Lung (tissue), 12 donors: ENCODE measurements around the gene ARHGAP8. TPM values are rescaled to one million over a fixed set of nuclear protein-coding genes. Genes with fewer than 3 reads are reported as not detected.

ENCODE experiments used
- ATAC-seq: fragments of 200-7000 bp; cut with Tn5 transposase; one replicate; pipeline ENCODE4 v1.9.1; 2020; ENCODE audit warnings: moderate number of reproducible peaks; ENCODE audit not compliant: insufficient read depth, low FRiP score
- DNase-seq, 3 donors: peaks; one replicate each; pipeline ENCODE4 v3.0.0-alpha.2; 2013 to 2017
- H3K27ac ChIP-seq, 2 donors: one replicate each; pipeline ENCODE4 v1.5.1; 2013; ENCODE audit warnings: mild to moderate bottlenecking in 2 of 2, moderate library complexity in 2 of 2, control low read depth in 1 of 2, inconsistent platforms in 1 of 2, low read depth in 1 of 2, low read length in 1 of 2
- H3K27me3 ChIP-seq, 3 donors: one replicate each; pipeline ENCODE4 v1.5.1; 2013; ENCODE audit warnings: low read length in 2 of 3; ENCODE audit not compliant: control insufficient read depth in 3 of 3, insufficient read depth in 3 of 3
- H3K36me3 ChIP-seq, 4 donors: one replicate each; pipeline ENCODE4 v1.5.1; 2013; ENCODE audit warnings: low read length in 4 of 4, mild to moderate bottlenecking in 1 of 4, moderate library complexity in 1 of 4; ENCODE audit not compliant: control insufficient read depth in 4 of 4, insufficient read depth in 4 of 4
- H3K4me1 ChIP-seq, 5 donors: one replicate each; pipeline ENCODE4 v1.5.1; 2013; ENCODE audit warnings: low read length in 5 of 5, mild to moderate bottlenecking in 2 of 5, moderate library complexity in 1 of 5; ENCODE audit not compliant: control insufficient read depth in 5 of 5, insufficient read depth in 5 of 5
- H3K4me3 ChIP-seq: one replicate; pipeline ENCODE4 v1.5.1; 2013; ENCODE audit warnings: mild to moderate bottlenecking, control low read depth, moderate library complexity
- H3K9ac ChIP-seq, 2 donors: one replicate each; pipeline ENCODE4 v1.5.1; 2013; ENCODE audit warnings: low read length in 2 of 2, control low read depth in 1 of 2; ENCODE audit not compliant: insufficient read depth in 1 of 2
- H3K9me3 ChIP-seq, 4 donors: one replicate each; pipeline ENCODE4 v1.5.1; 2013; ENCODE audit warnings: low read length in 3 of 4, mild to moderate bottlenecking in 1 of 4, moderate library complexity in 1 of 4; ENCODE audit not compliant: control insufficient read depth in 4 of 4, insufficient read depth in 3 of 4
- WGBS, 2 donors: extraction: QIAGEN DNeasy Blood & Tissue Kit; methylation state at CpG; one replicate each; pipeline ENCODE4 v1.1.7; 2013; 5-methylcytosine and 5-hydroxymethylcytosine counted together
- polyA plus RNA-seq, 2 donors: library from polyadenylated mRNA; stranded (reverse); fragments of 200-250 nt; gene quantifications; one replicate each; pipeline ENCODE4 v1.2.1, GENCODE V29; 2013
- total RNA-seq, 2 donors: library from RNA; depleted of rRNA in 1 of 2; stranded (reverse); fragments of >200 nt in 1 of 2; gene quantifications; one replicate each; pipeline ENCODE4 v1.2.1, GENCODE V29; 2014 to 2021
- TF ChIP-seq, protein P1 (sequence below): IDR thresholded peaks from 2 replicates; pipeline ENCODE4 v1.5.1; 2012; ENCODE audit warnings: mild to moderate bottlenecking; ENCODE audit errors: control extremely low read depth, extremely low read depth
- donor health status: control.
- donor health status: control.
- donor health status: Bipolar disorder and iron deficiency.
- donor health status: healthy.
- donor health status: DM: yes; HTN: yes; CAD: no.

ARHGAP8 gene
- total and polyA plus RNA-seq, 4 donors: 6.8 to 21.6 (median 16.5) TPM

DNA sequence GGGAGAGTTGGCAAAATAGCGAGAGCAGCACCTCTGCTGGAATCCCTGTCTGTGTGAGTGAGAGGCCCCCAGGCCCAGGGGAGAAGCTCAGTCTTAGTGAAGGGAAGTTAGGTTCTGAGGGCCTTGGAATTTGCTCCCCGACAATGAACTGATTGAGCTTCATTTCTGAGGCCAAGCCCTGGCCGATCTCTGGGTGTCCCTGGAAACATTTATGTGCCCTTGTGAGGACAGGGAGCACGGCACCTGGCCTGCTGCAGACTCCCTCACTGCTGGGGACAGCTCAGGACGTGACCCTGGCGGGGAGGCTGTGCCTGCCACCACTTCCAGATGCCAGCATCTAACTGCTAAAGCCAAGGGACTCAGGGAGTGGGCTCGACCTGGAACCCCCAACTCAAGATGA is 52.0 kb downstream of the ARHGAP8 start:
- TF ChIP-seq, protein P1, sequence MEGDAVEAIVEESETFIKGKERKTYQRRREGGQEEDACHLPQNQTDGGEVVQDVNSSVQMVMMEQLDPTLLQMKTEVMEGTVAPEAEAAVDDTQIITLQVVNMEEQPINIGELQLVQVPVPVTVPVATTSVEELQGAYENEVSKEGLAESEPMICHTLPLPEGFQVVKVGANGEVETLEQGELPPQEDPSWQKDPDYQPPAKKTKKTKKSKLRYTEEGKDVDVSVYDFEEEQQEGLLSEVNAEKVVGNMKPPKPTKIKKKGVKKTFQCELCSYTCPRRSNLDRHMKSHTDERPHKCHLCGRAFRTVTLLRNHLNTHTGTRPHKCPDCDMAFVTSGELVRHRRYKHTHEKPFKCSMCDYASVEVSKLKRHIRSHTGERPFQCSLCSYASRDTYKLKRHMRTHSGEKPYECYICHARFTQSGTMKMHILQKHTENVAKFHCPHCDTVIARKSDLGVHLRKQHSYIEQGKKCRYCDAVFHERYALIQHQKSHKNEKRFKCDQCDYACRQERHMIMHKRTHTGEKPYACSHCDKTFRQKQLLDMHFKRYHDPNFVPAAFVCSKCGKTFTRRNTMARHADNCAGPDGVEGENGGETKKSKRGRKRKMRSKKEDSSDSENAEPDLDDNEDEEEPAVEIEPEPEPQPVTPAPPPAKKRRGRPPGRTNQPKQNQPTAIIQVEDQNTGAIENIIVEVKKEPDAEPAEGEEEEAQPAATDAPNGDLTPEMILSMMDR: no peak
- ATAC-seq (no peak), DNase-seq (no peak)
- Histone ChIP-seq H3K4me1 (peaks cover 0 to 5% (median 0%) of the 10 kb centered on the region in 5 donors), H3K36me3 (no peaks in the 10 kb centered on the region), H3K9me3 (no peaks in the 10 kb centered on the region), H3K27me3 (no peaks in the 10 kb centered on the region), H3K9ac (no peak overlapping the region), H3K4me3 (no peak overlapping the region), H3K27ac (no peak overlapping the region)
- 78 to 93% methylated on average over 7 of the region's 7 CpGs for WGBS, 2 donors

DNA sequence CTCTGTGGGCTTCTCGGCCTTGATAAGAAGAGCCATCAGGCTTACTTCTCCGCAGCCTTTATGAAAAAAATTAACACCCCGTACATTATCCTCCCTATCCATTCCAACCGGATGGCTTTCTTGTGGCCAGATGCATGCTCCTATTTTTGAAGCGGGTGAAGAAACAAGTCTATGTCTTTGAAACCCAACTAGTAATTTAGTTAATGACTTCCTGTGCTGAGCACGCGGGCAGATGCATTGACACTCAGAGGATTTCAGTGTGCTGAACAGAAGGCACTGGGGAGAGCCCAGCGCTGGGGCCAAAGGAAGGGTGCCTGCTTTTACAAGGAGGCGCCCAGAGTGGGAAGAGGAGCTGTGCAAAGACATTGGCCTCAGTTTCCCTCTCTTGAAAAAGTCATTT is 53.3 kb downstream of the ARHGAP8 start:
- Histone ChIP-seq H3K27me3 (no peaks in the 10 kb centered on the region), H3K4me1 (no peaks in the 10 kb centered on the region), H3K36me3 (no peaks in the 10 kb centered on the region), H3K4me3 (no peak overlapping the region), H3K27ac (no peak overlapping the region), H3K9ac (no peak overlapping the region), H3K9me3 (no peaks in the 10 kb centered on the region)
- ATAC-seq (no peak), DNase-seq (no peak)
- WGBS, 2 donors: 79 to 86% methylated on average over 9 of the region's 9 CpGs
- TF ChIP-seq, protein P1: no peak

DNA sequence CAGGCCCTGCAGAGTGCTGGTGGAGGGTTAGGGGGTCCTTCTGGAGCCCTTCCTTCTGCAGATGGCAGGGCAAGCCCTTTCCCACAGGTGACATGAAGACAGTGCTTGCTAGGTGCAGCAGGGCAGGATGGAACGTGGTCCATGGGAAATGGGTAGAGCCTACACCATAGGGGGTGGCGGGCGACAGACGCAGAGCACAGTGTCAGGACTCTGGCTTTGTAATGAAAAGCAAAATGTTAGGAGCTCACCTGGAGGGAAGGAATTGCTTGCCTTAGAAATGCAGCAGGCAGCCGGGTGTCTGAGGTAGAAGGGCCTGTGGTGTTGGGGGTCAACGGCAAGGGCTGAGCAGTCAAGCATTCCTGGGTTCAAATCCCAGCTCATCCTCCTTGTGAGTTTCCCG is 54.9 kb downstream of the ARHGAP8 start:
- ATAC-seq (no peak), DNase-seq (no peak)
- Histone ChIP-seq H3K27me3 (no peaks in the 10 kb centered on the region), H3K27ac (no peak overlapping the region), H3K9me3 (no peaks in the 10 kb centered on the region), H3K4me3 (no peak overlapping the region), H3K9ac (no peak overlapping the region), H3K36me3 (no peaks in the 10 kb centered on the region), H3K4me1 (no peaks in the 10 kb centered on the region)
- TF ChIP-seq, protein P1: no peak
- 79% methylated on average over 7 of the region's 7 CpGs for WGBS, 2 donors

DNA sequence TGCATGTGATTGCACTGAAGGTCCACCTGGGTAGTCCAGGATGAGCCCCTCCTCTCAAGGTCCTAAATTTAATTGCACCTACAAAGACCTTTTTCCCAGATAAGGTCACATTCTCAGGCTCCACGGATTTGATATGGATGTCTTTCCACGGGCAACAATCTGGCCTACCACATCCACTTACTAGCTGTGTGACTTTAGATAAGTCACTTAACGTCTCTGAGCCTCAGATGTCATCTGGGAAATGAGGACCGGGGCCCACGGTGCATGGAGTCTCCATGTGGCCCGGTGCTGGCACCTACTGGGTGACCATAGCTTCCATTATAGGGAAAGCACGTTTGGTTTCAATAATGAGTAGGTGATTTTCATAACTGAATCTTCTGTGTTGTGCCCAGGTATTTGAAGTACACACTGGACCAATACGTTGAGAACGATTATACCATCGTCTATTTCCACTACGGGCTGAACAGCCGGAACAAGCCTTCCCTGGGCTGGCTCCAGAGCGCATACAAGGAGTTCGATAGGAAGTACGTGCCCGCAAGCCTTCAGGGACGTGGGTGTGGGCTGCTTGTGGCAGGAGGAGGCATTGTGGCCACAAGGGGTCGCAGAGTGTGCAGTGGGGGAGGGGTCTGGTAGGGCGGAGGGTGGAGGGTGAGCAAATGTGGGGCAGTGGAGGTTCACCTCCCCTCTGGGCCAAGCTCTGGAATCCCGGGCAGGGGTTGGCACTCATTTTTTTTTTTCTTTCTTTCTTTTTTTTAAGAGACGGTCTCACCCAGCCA is 55.7 kb downstream of the ARHGAP8 start:
- no peak for ATAC-seq
- no peak overlapping the region for H3K27ac ChIP-seq
- no peak overlapping the region for H3K9ac ChIP-seq
- 45 to 55% methylated on average over 21 of the region's 21 CpGs for WGBS, 2 donors
- TF ChIP-seq, protein P1: no peak
- no peaks in the 10 kb centered on the region for H3K27me3 ChIP-seq
- DNase-seq: no peak
- no peak overlapping the region for H3K4me3 ChIP-seq
- no peaks in the 10 kb centered on the region for H3K4me1 ChIP-seq
- H3K36me3 ChIP-seq: no peaks in the 10 kb centered on the region
- H3K9me3 ChIP-seq: peaks cover 0 to 3% (median 0%) of the 10 kb centered on the region in 4 donors
